ENCODE data around the gene CD164.
"Not testable (repeated sequence)": the region's sequence is repeated elsewhere in the genome, so short reads cannot be mapped to it uniquely, and the experiment has no call there.

Gene CD164

DNA sequence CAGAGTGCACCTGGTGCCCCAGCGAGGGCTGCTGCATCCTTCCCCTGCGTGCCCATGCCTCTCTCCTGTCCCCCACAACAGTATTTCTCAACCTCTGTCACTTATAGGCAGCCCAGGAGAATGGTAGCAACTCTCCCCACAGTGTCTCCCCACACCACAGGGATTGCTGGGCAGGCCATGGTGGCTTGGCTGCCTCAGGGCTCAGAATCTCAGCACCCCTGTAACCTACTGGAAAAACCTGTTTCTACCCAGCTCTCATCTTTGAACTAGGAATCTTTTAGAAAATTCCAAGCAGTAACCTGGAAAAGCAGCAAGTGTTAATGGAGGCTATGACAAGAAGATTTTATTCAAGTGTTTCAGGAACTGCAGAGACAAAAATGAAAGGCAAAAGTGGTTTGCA lies 38.0 kb downstream of the CD164 start:
- no peak for DNase-seq (ENCODE audit: low read depth)
- H3K4me3 ChIP-seq (ENCODE audit: low read length): no peak overlapping the region
- TF ChIP-seq, protein P1, sequence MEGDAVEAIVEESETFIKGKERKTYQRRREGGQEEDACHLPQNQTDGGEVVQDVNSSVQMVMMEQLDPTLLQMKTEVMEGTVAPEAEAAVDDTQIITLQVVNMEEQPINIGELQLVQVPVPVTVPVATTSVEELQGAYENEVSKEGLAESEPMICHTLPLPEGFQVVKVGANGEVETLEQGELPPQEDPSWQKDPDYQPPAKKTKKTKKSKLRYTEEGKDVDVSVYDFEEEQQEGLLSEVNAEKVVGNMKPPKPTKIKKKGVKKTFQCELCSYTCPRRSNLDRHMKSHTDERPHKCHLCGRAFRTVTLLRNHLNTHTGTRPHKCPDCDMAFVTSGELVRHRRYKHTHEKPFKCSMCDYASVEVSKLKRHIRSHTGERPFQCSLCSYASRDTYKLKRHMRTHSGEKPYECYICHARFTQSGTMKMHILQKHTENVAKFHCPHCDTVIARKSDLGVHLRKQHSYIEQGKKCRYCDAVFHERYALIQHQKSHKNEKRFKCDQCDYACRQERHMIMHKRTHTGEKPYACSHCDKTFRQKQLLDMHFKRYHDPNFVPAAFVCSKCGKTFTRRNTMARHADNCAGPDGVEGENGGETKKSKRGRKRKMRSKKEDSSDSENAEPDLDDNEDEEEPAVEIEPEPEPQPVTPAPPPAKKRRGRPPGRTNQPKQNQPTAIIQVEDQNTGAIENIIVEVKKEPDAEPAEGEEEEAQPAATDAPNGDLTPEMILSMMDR (conservative IDR thresholded peaks at IDR 0.05; ENCODE audit: low read depth, low read length): no peak

DNA sequence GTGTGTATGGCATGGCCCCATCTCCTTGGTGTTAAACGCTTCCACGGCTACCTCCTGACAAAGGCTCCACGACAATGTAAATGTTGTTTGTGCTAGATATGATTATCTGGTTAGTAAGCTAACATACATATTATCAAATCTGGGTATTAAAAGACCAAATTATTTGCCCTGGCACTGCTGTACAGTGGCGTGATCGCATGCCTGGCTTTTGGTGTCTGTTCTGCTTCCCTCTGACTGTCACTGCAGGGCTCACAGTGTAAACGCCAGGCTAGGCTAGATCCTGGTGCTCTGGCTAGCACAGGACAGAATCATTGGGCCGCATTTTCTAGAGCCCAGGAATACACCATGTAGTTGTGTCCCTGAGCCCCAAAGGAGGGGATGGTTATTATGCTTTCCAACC lies 38.7 kb downstream of the CD164 start:
- TF ChIP-seq, protein P1 (conservative IDR thresholded peaks at IDR 0.05; ENCODE audit: low read depth, low read length): no peak
- no peak overlapping the region for H3K4me3 ChIP-seq (ENCODE audit: low read length)
- DNase-seq (ENCODE audit: low read depth): no peak

DNA sequence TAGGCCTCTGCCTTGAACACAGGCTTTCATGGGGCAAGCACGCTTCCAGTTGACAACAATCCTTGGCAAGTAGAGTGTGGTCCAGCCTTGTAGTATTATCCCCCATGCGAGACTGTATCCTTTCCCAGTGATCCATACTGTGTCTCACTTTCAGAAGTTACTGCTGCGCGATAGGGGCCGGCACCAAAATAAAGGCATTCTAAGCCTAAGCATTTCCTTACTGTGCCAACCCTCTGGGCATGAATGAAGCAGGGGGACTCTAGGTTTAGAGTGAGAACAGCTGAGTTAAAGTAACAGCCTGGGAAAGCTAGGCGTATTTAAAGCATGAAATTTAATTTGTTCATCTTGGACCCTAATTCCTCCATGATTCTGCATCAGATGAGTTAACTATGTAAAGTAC lies 39.4 kb downstream of the CD164 start:
- DNase-seq (ENCODE audit: low read depth): no peak
- H3K4me3 ChIP-seq (ENCODE audit: low read length): no peak overlapping the region
- TF ChIP-seq, protein P1 (conservative IDR thresholded peaks at IDR 0.05; ENCODE audit: low read depth, low read length): no peak

DNA sequence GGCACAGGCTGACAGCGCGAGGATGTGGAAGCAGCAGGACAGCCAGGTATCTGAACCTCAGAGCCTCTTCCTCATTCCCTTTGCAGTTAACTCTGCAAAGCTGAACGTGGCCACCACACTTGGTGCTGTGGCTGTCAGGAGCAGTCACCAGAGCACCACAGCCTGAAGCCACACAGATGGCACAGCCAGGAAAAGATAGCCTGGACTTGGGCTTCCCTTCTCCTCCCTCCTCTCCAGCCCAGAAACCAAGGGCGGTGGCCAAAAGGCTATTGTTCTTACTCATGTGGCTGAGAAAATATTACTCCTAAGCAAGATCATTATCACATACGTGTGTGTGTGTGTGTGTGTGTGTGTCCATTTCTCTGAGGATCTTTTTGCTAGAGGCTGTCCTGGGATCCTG lies 39.8 kb downstream of the CD164 start:
- DNase-seq (ENCODE audit: low read depth): no peak
- no peak overlapping the region for H3K4me3 ChIP-seq (ENCODE audit: low read length)
- TF ChIP-seq, protein P1 (conservative IDR thresholded peaks at IDR 0.05; ENCODE audit: low read depth, low read length): no peak

DNA sequence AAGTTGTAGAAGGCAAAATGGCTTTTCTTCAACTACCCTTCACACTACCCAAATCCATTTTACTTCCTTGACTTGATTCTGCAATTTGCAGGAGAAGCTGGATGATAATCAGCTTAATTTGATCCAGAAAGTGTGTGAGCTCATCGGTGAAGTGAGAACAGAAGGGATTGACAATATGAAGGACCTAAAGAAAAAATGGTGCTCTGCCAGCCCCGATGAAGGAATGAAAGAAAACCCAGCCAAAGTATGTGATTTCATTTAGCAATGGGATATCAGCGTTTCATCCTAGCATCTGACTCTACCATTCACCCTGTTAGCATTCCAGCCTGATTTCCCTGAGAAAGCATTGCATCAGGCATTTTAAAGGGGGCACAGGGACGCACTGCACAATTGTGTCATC lies 41.5 kb downstream of the CD164 start:
- TF ChIP-seq, protein P1 (conservative IDR thresholded peaks at IDR 0.05; ENCODE audit: low read depth, low read length): no peak
- DNase-seq (ENCODE audit: low read depth): no peak
- no peak overlapping the region for H3K4me3 ChIP-seq (ENCODE audit: low read length)

DNA sequence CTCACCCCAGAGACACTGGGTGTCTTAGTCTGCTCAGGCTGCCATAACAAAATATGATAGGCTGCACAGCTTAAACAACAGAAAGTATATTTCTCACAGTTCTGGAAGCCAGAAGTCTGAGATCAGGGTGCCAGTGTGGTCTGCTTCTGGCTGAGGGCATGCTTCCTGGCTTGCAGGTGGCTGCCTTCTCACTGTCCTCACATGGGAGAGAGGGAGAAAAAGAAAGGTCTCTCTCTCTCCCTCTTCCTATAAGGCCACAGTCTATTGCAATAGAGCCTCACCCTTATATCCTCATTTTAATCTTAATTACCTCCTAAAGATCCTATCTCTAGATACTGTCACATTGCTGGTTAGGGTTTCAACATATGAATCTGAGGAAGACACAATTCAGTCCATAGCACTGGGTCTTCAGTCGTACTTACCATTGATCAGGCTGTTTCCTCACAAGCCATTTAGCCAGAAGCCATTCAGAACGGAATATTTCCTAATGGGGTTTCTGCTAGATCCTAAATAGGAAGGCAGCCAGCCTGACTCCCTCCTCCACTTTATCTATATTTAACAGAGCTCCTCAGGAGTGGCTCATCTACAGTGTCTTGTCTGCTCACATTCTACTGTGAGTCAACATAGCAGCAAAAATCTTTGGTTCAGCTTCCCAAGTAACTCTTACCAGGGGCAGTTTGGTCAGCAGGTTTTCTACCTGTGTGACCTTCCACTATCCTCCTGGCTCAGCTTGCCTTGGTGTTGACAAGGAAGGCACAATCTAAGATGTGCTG lies 42.2 kb downstream of the CD164 start:
- TF ChIP-seq, protein P1 (conservative IDR thresholded peaks at IDR 0.05; ENCODE audit: low read depth, low read length): no peak
- no peak overlapping the region for H3K4me3 ChIP-seq (ENCODE audit: low read length)
- no peak for DNase-seq (ENCODE audit: low read depth)

DNA sequence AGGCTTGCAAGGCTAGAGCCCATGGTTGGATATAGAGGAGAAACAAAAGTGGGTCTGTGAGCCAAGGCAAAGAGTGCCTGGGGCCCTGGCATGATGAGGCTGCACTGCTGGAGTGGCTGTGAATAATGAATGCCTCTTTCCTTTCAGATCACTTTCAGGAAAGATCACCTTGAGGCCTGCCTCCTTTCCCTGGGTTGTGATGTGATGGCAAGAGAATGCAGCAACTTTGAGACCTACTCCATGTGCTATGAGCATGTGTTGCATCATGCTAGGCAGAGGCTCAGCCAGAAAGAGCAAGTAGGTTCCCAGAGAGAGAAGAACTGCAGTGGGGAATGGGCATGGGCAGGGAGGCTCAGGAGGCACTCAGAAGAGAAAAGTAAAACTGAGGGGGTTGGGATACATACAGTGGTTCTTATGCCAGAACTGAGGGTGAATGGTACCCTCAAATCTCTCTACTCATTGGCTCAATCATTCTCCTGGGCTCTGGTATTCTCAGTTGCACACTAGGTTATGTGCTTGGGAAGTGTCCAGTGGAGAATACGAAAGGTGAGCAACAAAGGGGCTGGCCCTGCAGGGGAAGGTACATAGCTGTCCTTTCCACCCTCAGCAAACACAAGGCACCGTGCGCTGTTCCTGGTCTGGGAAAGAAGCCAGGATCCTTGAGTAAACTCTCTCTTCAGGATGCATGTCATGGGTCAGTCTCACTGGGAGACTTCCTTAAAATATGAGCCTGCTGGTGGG lies 45.9 kb downstream of the CD164 start:
- TF ChIP-seq, protein P1 (conservative IDR thresholded peaks at IDR 0.05; ENCODE audit: low read depth, low read length): no peak
- H3K4me3 ChIP-seq (ENCODE audit: low read length): no peak overlapping the region
- DNase-seq (ENCODE audit: low read depth): no peak

DNA sequence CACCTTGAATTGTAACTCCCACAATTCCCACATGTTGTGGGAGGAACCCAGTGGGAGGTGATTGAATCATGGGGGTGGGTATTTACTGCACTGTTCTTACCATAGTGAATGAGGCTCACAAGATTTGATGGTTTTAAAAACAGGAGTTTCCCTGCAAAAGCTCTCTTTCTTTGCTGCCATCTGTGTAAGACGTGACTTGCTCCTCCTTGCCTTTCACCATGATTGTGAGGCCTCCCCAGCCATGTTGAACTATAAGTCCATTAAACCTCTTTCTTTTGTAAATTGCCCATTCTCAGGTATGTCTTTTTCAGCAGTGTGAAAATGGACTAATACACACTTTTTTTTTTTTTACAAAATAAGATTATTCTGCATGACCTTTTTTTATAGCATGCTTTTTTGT lies 48.4 kb downstream of the CD164 start:
- H3K4me3 ChIP-seq (ENCODE audit: low read length); DNase-seq (ENCODE audit: low read depth): not testable (repeated sequence)

Measured in retinal pigment epithelial cell (primary cell).